Naive B cell (primary cell): ENCODE measurements around the gene SEMA4G. TPM values are rescaled to one million over a fixed set of nuclear protein-coding genes. Genes with fewer than 3 reads are reported as not detected.

ENCODE experiments used
- ATAC-seq, 2 donors: fragments of 150-1000 bp; cut with Tn5 transposase; 2 replicates each; pipeline ENCODE4 v1.10.0; 2021; ENCODE audit warnings: low read depth in 2 of 2, mild to moderate bottlenecking in 2 of 2, moderate library complexity in 2 of 2
- DNase-seq: peaks from one replicate; pipeline ENCODE4 v3.0.0; 2022
- H3K27ac Mint-ChIP-seq, 6 donors: one replicate each; pipeline ENCODE4 v1.8.0; 2020 to 2022; ENCODE audit warnings: mild to moderate bottlenecking in 6 of 6, mixed read lengths in 6 of 6, moderate library complexity in 5 of 6, inconsistent platforms in 2 of 6
- H3K27me3 Mint-ChIP-seq, 3 donors: one replicate each; pipeline ENCODE4 v1.8.0; 2021 to 2022; ENCODE audit warnings: mixed read lengths in 3 of 3, mild to moderate bottlenecking in 1 of 3
- H3K36me3 Mint-ChIP-seq, 2 donors: one replicate each; pipeline ENCODE4 v1.8.0; 2020 to 2022; ENCODE audit warnings: mixed read lengths in 2 of 2, inconsistent platforms in 1 of 2, mild to moderate bottlenecking in 1 of 2
- H3K4me1 Mint-ChIP-seq, 3 donors: one replicate each; pipeline ENCODE4 v1.8.0; 2020 to 2022; ENCODE audit warnings: mixed read lengths in 3 of 3, inconsistent platforms in 1 of 3, mild to moderate bottlenecking in 1 of 3, moderate library complexity in 1 of 3
- H3K4me3 Mint-ChIP-seq, 8 donors: one replicate each; pipeline ENCODE4 v1.8.0; 2020 to 2022; ENCODE audit warnings: mild to moderate bottlenecking in 8 of 8, mixed read lengths in 8 of 8, moderate library complexity in 8 of 8, inconsistent platforms in 2 of 8
- H3K9me3 Mint-ChIP-seq, 7 donors: one replicate each; pipeline ENCODE4 v1.8.0; 2020 to 2022; ENCODE audit warnings: mixed read lengths in 7 of 7, mild to moderate bottlenecking in 5 of 7, inconsistent platforms in 2 of 7, moderate library complexity in 1 of 7
- polyA plus RNA-seq, 6 donors: library from polyadenylated mRNA; unstranded; fragments of 300-500 nt; fragmentation: Illumina TruSeq; gene quantifications; one replicate each; pipeline ENCODE4 v1.2.3, GENCODE V29; 2021; ENCODE audit warnings: low read depth in 6 of 6

Gene SEMA4G
- polyA plus RNA-seq, 6 donors from 2014 or later: not detected

GRCh38 chr10:101008823-101009423 is 39.6 kb downstream of the SEMA4G start:
- DNase-seq (no peak), ATAC-seq (no peak)
- Mint-ChIP-seq H3K36me3 (no peaks in the 10 kb centered on the region), H3K9me3 (no peaks in the 10 kb centered on the region), H3K27ac (peak overlapping the region in 1 of 6 donors; percentile 38), H3K4me3 (no peak overlapping the region), H3K27me3 (peaks cover 0 to 7% (median 6%) of the 10 kb centered on the region in 3 donors), H3K4me1 (peaks cover 11 to 12% (median 12%) of the 10 kb centered on the region in 3 donors)

- DNase-seq (no peak), ATAC-seq (no peak)
- Mint-ChIP-seq H3K4me3 (no peak overlapping the region), H3K36me3 (no peaks in the 10 kb centered on the region), H3K4me1 (peaks cover 11 to 19% (median 17%) of the 10 kb centered on the region in 3 donors), H3K27ac (peak overlapping the region in 1 of 6 donors; percentile 30), H3K9me3 (no peaks in the 10 kb centered on the region), H3K27me3 (peaks cover 5 to 20% (median 14%) of the 10 kb centered on the region in 3 donors)
These were observed 41.0 kb downstream of the SEMA4G start for GRCh38 chr10:101010329-101010728.

DNA sequence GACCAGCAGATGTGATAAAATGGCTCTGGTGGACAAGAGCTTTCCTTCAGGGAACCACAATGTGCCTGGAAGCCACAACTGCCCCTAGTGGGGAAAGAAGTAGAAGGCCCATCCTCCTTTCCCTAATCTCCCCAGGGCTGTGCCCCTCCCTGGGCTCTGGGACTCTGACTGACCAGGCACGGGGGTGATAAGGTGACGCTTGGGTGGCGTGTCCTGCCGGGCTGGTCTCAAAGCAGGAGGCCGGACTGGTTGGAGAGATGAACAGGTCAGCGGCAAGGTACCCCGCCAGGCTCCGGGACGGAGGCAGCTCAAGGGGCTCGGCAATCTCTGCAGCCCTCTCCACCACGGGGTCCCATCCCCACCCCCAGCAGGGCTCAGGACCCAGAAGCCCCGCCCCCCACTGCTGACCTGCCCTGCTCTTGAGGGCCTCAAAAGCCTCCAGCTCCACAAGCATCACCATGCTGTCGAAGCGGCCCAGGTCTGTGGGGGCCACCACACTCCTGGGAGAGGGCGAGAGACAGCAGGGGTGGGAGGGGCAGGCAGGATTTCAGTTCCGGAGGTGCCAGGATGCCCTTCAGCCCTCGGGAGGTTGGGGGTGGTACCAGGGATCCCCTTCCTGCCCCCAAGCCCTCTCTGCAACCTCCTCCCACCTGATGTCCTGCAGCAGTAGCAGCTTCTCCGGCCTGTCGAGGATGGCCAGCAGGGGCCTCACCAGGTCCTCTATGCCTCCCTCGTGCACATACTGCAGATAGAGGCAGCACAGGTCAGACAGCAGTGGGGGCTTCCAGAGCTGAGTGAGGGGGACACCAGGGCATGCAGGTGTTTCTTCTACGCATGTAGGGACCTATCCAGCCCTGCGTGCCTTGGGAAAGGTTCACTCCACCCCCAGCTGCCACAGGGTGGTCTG is 42.5 kb downstream of the SEMA4G start:
- ATAC-seq: no peak

DNA sequence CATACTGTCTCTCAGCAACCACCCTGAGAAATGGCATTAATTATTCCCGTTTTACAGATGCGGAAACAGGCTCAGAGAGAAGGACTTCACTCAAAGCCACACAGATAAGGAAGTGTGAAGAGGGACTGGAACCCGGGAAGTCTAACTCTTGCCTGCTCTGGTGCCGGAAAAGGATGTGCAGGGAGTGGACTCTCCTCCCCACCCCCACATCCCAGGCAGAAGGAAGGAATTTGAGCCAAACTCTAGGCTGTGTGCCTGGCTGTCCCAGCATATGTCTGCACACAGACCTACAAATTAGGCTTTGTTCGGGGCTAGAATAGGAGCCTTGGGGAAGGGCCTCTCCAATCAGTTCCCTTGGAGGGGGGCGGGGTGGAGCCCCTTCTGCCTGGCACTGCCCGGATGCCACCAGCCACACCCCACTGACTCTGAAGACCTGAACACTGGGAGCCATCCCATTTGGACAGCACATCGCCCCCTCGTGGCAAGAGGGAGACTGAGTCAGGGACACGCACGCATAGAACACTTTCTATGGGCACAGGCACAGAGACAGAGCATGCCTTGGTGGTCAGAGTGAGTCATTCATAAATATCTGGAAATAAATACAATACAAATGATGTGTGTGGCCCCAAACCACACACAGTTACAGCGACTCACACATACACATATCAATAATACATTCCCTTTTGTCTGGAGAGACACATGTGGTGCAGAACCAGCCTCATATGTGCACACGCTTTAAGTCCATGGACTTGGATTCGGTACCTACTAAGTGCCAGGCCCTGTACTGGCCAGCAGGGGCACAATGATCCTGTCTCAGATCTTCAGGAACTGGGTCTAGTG is 43.4 kb downstream of the SEMA4G start:
- peak; percentile 85 to 88 for ATAC-seq
- H3K9me3 Mint-ChIP-seq: no peaks in the 10 kb centered on the region
- no peaks in the 10 kb centered on the region for H3K36me3 Mint-ChIP-seq
- peak overlapping the region in 3 of 6 donors; percentile 35 to 82 (median 73) for H3K27ac Mint-ChIP-seq
- H3K4me3 Mint-ChIP-seq: peak overlapping the region in 1 of 8 donors; percentile 21
- H3K27me3 Mint-ChIP-seq: peaks cover 27 to 44% (median 28%) of the 10 kb centered on the region in 3 donors
- DNase-seq: peak; percentile 59
- peaks cover 11 to 25% (median 24%) of the 10 kb centered on the region in 3 donors for H3K4me1 Mint-ChIP-seq

More for the DNA sequence above, 42.5 kb downstream of the SEMA4G start:
- Mint-ChIP-seq H3K27ac (no peak overlapping the region), H3K36me3 (no peaks in the 10 kb centered on the region), H3K4me3 (no peak overlapping the region), H3K4me1 (peaks cover 11 to 23% (median 17%) of the 10 kb centered on the region in 3 donors), H3K9me3 (no peaks in the 10 kb centered on the region), H3K27me3 (peaks cover 19 to 35% (median 21%) of the 10 kb centered on the region in 3 donors)
- no peak for DNase-seq

DNA sequence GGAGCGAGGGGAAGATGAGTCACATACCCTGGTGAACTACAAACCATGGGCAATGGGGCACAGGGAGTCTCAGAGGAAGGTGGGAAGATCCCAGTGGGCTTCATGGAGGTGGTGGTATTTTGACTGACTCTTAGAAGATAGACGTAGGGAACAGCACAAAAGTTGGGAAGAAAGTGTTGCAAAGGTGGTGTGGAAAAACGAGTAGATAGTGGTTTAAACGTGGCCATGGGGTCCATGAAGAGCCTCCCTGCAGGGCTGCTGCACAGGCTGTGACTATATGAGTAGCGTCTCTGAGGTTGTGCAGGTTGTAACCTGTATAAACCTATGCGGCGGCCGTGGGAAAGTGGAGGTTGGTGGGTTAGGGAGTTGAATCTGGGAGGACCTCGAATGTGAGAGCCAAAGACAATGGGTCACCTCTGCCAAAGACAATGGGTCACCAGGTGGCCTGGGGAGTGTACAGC is 44.1 kb downstream of the SEMA4G start:
- no peak overlapping the region for H3K4me3 Mint-ChIP-seq
- H3K27me3 Mint-ChIP-seq: peaks cover 28 to 51% (median 32%) of the 10 kb centered on the region in 3 donors
- peak overlapping the region in 2 of 6 donors; percentile 22 to 82 for H3K27ac Mint-ChIP-seq
- no peaks in the 10 kb centered on the region for H3K9me3 Mint-ChIP-seq
- H3K36me3 Mint-ChIP-seq: no peaks in the 10 kb centered on the region
- no peak for DNase-seq
- H3K4me1 Mint-ChIP-seq: peaks cover 18 to 29% (median 27%) of the 10 kb centered on the region in 3 donors
- ATAC-seq: no peak

- H3K4me1 Mint-ChIP-seq: peaks cover 23 to 32% (median 32%) of the 10 kb centered on the region in 3 donors
- no peaks in the 10 kb centered on the region for H3K36me3 Mint-ChIP-seq
- ATAC-seq (peak; percentile 17 to 32), DNase-seq (peak; percentile 71)
- no peak overlapping the region for H3K4me3 Mint-ChIP-seq
- peaks cover 29 to 57% (median 39%) of the 10 kb centered on the region in 3 donors for H3K27me3 Mint-ChIP-seq
- H3K27ac Mint-ChIP-seq: peak overlapping the region in 2 of 6 donors; percentile 19 to 37
- H3K9me3 Mint-ChIP-seq: no peaks in the 10 kb centered on the region
These were observed 45.1 kb downstream of the SEMA4G start for GRCh38 chr10:101014230-101014884.

DNA sequence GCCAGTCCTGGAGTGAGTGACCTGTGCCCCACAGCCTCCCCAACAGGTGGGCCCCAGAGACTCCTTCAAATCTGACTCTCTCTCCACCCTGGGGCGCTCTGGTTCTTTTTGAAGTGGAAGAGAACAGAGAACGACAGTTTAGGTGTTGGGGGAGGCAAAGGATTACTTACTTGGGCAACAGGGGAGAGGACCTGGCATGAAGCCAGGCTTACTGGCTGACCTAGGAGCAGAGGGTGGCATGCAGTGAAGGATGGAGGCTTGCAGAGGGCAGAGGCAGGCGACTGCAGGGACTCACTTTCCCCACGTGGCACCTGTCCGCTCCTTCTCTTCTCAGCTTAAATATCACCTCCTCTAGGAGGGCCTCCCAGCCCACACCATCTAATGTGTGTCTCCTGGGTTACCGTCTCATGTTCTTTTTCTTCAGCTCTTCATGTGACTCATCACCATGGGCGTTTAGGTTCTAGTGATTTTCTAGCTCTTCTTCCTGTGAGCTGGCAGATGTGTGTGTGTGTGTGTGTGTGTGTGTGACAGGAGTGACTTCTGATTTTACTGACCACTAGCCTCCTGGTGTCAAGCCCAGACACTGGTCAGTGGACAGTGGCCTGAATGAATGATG is 45.8 kb downstream of the SEMA4G start:
- Mint-ChIP-seq H3K36me3 (no peaks in the 10 kb centered on the region), H3K27ac (no peak overlapping the region), H3K9me3 (no peaks in the 10 kb centered on the region), H3K4me3 (peak overlapping the region in 1 of 8 donors; percentile 21), H3K27me3 (peaks cover 33 to 61% (median 44%) of the 10 kb centered on the region in 3 donors), H3K4me1 (peaks cover 27 to 35% (median 35%) of the 10 kb centered on the region in 3 donors)
- no peak for DNase-seq
- ATAC-seq: no peak

DNA sequence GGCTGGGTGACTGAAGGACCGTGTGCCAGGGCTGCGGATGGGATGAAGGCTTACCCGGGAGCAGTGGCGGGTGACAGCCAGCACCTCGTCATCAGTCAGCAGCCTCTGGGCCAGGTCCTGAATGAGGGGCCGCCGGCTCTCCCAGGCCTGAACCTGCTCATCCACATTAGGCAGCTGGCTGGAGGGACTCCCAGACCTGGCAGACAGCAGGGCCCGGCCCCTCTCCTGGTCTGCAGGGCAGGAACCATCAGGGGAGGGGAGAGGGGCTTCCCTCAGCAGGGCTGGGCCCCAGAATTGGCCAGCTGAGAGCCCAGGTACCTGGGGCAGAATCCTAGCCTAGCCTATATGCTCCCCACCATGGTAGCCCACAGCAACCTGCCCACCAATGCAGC is 46.3 kb downstream of the SEMA4G start:
- Mint-ChIP-seq H3K4me3 (no peak overlapping the region), H3K36me3 (no peaks in the 10 kb centered on the region), H3K27ac (no peak overlapping the region), H3K9me3 (no peaks in the 10 kb centered on the region), H3K4me1 (peaks cover 27 to 35% (median 35%) of the 10 kb centered on the region in 3 donors), H3K27me3 (peaks cover 33 to 61% (median 44%) of the 10 kb centered on the region in 3 donors)
- DNase-seq (no peak), ATAC-seq (no peak)

DNA sequence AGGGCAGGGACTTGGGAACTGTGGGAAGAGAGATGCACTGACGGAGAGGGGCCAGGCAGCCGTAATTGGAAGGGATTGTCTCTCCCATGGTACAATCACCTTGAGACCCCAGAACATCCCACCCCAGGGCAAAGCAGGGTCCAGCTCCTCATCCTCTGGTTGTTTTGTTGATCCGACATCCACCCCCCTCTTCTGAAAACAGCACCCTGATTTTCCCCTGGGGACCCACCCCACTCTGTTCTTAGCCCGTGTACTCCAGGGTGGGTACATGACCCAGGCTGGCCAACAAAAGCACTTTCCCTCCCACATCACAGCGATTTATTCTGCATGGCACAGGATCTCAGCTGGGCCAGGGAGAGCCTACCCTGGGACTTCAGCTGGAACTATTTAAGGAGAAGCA is 47.5 kb downstream of the SEMA4G start:
- ATAC-seq: no peak
- DNase-seq: no peak
- peaks cover 27 to 35% (median 35%) of the 10 kb centered on the region in 3 donors for H3K4me1 Mint-ChIP-seq
- no peaks in the 10 kb centered on the region for H3K9me3 Mint-ChIP-seq
- peak overlapping the region in 1 of 8 donors; percentile 71 for H3K4me3 Mint-ChIP-seq
- H3K36me3 Mint-ChIP-seq: no peaks in the 10 kb centered on the region
- no peak overlapping the region for H3K27ac Mint-ChIP-seq
- H3K27me3 Mint-ChIP-seq: peaks cover 33 to 64% (median 47%) of the 10 kb centered on the region in 3 donors

DNA sequence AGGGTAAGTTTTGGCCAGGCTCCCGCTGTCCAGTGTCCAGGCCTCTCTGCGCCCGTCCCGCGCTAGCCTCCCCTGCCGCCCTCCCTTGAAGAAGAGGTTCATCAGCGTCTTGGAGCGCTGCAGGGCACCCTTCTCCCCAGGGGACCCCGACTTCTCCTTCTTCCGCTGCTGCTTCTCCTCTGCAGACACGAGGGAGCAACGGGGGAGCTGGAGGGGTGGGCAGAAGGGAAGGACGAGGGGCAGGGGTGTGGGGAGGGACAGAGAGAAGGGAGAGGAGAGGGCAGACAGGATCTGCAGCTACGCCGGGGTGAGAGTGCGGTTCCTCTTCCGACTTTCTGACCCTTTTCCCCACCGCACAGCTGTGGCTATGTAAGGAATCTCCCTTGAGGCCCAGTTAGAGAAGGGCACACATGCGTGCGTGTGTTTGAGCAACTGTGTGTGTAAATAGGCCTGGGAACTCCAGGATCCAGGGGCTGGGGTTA is 48.9 kb downstream of the SEMA4G start:
- Mint-ChIP-seq H3K4me3 (peak overlapping the region in 7 of 8 donors; percentile 23 to 86 (median 71)), H3K9me3 (no peaks in the 10 kb centered on the region), H3K27ac (peak overlapping the region in 3 of 6 donors; percentile 12 to 81 (median 22)), H3K27me3 (peaks cover 30 to 66% (median 50%) of the 10 kb centered on the region in 3 donors), H3K4me1 (peaks cover 21 to 30% (median 28%) of the 10 kb centered on the region in 3 donors), H3K36me3 (no peaks in the 10 kb centered on the region)
- DNase-seq (peak; percentile 24), ATAC-seq (peak; percentile 72 to 75)

- Mint-ChIP-seq H3K4me3 (peak overlapping the region in 7 of 8 donors; percentile 23 to 86 (median 71)), H3K9me3 (no peaks in the 10 kb centered on the region), H3K27me3 (peaks cover 25 to 63% (median 50%) of the 10 kb centered on the region in 3 donors), H3K4me1 (peaks cover 16 to 26% (median 23%) of the 10 kb centered on the region in 3 donors), H3K27ac (peak overlapping the region in 4 of 6 donors; percentile 12 to 72 (median 24)), H3K36me3 (no peaks in the 10 kb centered on the region)
- ATAC-seq (peak; percentile 64), DNase-seq (peak; percentile 41)
These were observed 49.5 kb downstream of the SEMA4G start for GRCh38 chr10:101018600-101019439.
